ENCODE results near the gene NUAK1.

Gene NUAK1

GRCh38 chr12:106073179-106073578 is 65.6 kb downstream of the NUAK1 start:
- no peak for DNase-seq (ENCODE audit: extremely low read depth, low read depth)
- no peak for TF ChIP-seq CTCF (IDR thresholded peaks at IDR 0.05; ENCODE audit: low read depth, low read length)

- TF ChIP-seq CTCF (IDR thresholded peaks at IDR 0.05; ENCODE audit: low read depth, low read length) = no peak
- DNase-seq (ENCODE audit: extremely low read depth, low read depth) = no peak
These were observed 66.0 kb downstream of the NUAK1 start for GRCh38 chr12:106072751-106073150.

GRCh38 chr12:106071686-106072085 is 67.1 kb downstream of the NUAK1 start:
- no peak for TF ChIP-seq CTCF (IDR thresholded peaks at IDR 0.05; ENCODE audit: low read depth, low read length)
- DNase-seq (ENCODE audit: extremely low read depth, low read depth) = no peak

- TF ChIP-seq CTCF (IDR thresholded peaks at IDR 0.05; ENCODE audit: low read depth, low read length) = no peak
- no peak for DNase-seq (ENCODE audit: extremely low read depth, low read depth)
These were observed 68.1 kb downstream of the NUAK1 start for GRCh38 chr12:106070611-106071010.

- TF ChIP-seq CTCF (IDR thresholded peaks at IDR 0.05; ENCODE audit: low read depth, low read length) = no peak
- no peak for DNase-seq (ENCODE audit: extremely low read depth, low read depth)
These were observed 68.6 kb downstream of the NUAK1 start for GRCh38 chr12:106070147-106070546.

GRCh38 chr12:106068296-106068695 is 70.5 kb downstream of the NUAK1 start:
- DNase-seq (ENCODE audit: extremely low read depth, low read depth) = no peak
- no peak for TF ChIP-seq CTCF (IDR thresholded peaks at IDR 0.05; ENCODE audit: low read depth, low read length)

- DNase-seq (ENCODE audit: extremely low read depth, low read depth) = no peak
- no peak for TF ChIP-seq CTCF (IDR thresholded peaks at IDR 0.05; ENCODE audit: low read depth, low read length)
These were observed 71.0 kb downstream of the NUAK1 start for GRCh38 chr12:106067606-106068205.
